Upper lobe of right lung (tissue), 1 donor: ENCODE measurements around the gene STAT6. TPM values are rescaled to one million over a fixed set of nuclear protein-coding genes. Genes with fewer than 3 reads are reported as not detected.

Source experiments
- ATAC-seq: fragments of 200-7000 bp; cut with Tn5 transposase; one replicate; pipeline ENCODE4 v1.9.1; 2020; ENCODE audit warnings: mild to moderate bottlenecking, moderate library complexity
- DNase-seq: peaks from one replicate; pipeline ENCODE4 v3.0.0-alpha.2; 2020
- H3K27ac ChIP-seq: fragments of 200-600 bp; one replicate; pipeline ENCODE4 v1.8.0; 2022
- H3K27me3 ChIP-seq: fragments of 200-600 bp; one replicate; pipeline ENCODE4 v1.8.0; 2022; ENCODE audit warnings: mild to moderate bottlenecking
- H3K36me3 ChIP-seq: fragments of 200-600 bp; one replicate; pipeline ENCODE4 v1.8.0; 2022
- H3K4me1 ChIP-seq: fragments of 200-600 bp; one replicate; pipeline ENCODE4 v1.8.0; 2022
- H3K4me3 ChIP-seq: fragments of 200-600 bp; one replicate; pipeline ENCODE4 v1.8.0; 2022; ENCODE audit warnings: mild to moderate bottlenecking
- H3K9me3 ChIP-seq: fragments of 200-600 bp; one replicate; pipeline ENCODE4 v1.8.0; 2022
- CTCF ChIP-seq: fragments of 200-600 bp; IDR thresholded peaks from one replicate; pipeline ENCODE4 v1.8.0; 2022; ENCODE audit warnings: antibody characterized with exemption
- intact Hi-C: fragments of 100-400 bp; cut with DNase I; formaldehyde crosslinking; loops from one replicate; pipeline ENCODE4 v1.11.0; 2022
- total RNA-seq: library from RNA; stranded (reverse); fragmentation: NEBNext Ultra II Directional; extraction: Animal tissue kit (Norgen Biotek cat#: 25700); gene quantifications from one replicate; pipeline ENCODE4 v1.2.1, GENCODE V29; 2021
- donor health status: DM: no; HTN: yes; CAD: no; lungs with severe emphysema.

Gene STAT6
- total RNA-seq, 1 donor from 2014 or later: 230 TPM

DNA sequence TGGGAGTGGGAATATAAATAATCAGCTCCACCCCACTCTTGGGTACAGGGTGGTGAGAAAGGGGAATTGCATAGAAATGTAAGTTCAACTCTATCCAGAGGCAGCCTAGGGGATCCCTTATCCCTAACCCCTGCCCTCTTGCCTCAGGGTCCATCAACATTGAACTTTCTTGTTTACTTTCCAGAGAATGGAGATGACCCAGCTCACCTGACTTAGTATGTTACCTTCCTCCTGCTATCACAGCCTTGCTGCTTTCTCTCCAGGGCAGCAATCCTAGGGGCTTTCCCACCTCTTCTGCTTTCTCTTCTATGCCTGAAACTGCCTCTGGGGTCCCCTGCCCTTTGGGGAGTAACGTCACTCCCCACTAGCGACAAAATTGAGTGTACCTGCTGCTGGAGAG, 19.8 kb upstream of the STAT6 start:
- no peaks in the 10 kb centered on the region for H3K27me3 ChIP-seq
- H3K4me3 ChIP-seq: peak overlapping the region; percentile 83
- intact Hi-C loops: loop anchor here (5.0 kb wide), 1 partner anchor 46 kb away; no protein-coding TSS in a partner anchor
- H3K9me3 ChIP-seq: no peaks in the 10 kb centered on the region
- no peak for TF ChIP-seq CTCF
- no peak for ATAC-seq
- H3K36me3 ChIP-seq: no peaks in the 10 kb centered on the region
- peaks cover 32% of the 10 kb centered on the region for H3K4me1 ChIP-seq
- peak overlapping the region; percentile 92 for H3K27ac ChIP-seq
- no peak for DNase-seq

DNA sequence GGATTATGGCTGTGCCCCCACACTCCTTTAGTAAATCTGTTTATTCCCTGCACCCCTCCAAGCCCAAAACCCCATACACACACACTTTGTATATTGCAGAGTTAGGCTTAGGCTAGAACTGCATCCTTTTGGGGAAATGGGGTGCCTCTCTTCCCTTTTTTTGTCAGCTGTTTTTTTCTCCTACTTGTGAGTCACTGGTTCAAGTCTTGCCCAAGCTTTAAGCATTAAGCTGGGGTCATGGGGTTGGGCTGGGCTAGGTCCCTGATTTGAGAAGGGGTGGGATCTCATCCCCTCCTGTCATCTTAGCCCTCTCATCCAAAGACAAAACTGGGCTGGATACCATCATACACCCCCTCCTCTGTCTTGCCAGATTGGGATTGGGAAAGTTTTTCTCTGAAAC, 18.7 kb upstream of the STAT6 start:
- H3K27ac ChIP-seq: peak overlapping the region; percentile 92
- intact Hi-C loops: loop anchor here (5.0 kb wide), 1 partner anchor 47 kb away; no protein-coding TSS in a partner anchor
- H3K9me3 ChIP-seq: no peaks in the 10 kb centered on the region
- peak overlapping the region; percentile 83 for H3K4me3 ChIP-seq
- no peak for TF ChIP-seq CTCF
- peaks cover 29% of the 10 kb centered on the region for H3K4me1 ChIP-seq
- H3K36me3 ChIP-seq: no peaks in the 10 kb centered on the region
- DNase-seq: no peak
- ATAC-seq: peak; percentile 18
- no peaks in the 10 kb centered on the region for H3K27me3 ChIP-seq

DNA sequence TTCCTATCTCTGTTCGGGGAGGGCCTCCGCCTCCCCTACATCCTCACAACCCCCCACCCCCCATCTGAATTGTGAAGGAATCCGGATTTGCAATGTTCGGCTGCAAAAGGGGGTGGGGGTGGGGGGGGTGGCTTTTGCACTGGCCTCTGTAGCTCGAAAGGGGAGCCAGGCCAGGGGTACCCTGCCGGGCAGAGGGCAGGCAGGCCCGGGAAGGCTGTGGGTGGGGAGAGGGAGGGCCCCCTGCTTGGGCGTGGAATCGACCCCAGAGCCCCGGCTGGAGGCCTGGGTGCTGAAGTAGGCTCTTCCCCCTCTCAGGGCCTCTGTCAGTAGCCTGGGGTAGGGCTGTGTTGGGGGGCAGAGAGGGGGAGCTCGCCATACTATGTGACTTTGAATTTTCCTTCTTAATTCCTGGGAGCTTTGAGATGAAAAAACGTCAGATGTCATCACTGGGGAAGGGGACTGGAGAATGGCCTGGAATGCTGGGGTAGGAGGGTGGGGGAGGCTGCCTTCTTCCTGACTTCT, 18.2 kb upstream of the STAT6 start:
- Histone ChIP-seq H3K4me1 (peaks cover 28% of the 10 kb centered on the region), H3K27me3 (no peaks in the 10 kb centered on the region), H3K36me3 (no peaks in the 10 kb centered on the region), H3K4me3 (peak overlapping the region; percentile 83), H3K27ac (peak overlapping the region; percentile 92), H3K9me3 (no peaks in the 10 kb centered on the region)
- ATAC-seq (no peak), DNase-seq (no peak)
- TF ChIP-seq CTCF: no peak
- intact Hi-C loops: no loop called here

DNA sequence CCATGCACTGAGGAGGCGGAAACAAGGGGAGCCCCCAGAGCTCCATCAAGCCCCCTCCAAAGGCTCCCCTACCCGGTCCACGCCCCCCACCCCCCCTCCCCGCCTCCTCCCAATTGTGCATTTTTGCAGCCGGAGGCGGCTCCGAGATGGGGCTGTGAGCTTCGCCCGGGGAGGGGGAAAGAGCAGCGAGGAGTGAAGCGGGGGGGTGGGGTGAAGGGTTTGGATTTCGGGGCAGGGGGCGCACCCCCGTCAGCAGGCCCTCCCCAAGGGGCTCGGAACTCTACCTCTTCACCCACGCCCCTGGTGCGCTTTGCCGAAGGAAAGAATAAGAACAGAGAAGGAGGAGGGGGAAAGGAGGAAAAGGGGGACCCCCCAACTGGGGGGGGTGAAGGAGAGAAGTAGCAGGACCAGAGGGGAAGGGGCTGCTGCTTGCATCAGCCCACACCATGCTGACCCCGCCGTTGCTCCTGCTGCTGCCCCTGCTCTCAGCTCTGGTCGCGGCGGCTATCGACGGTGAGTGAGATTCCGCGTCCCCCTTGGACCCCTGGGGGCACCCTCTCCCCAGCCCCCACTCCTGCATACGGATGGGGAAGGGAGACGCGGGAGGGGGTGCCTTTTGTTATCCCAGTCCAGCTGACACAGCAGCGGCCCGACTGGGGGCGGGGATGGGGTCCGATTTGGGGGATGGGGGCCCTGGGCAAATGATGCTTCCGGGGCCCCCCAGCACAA, 17.5 kb upstream of the STAT6 start:
- H3K27ac ChIP-seq: peak overlapping the region; percentile 92
- DNase-seq: no peak
- no peaks in the 10 kb centered on the region for H3K27me3 ChIP-seq
- no peak for TF ChIP-seq CTCF
- peak overlapping the region; percentile 83 for H3K4me3 ChIP-seq
- no peaks in the 10 kb centered on the region for H3K9me3 ChIP-seq
- H3K4me1 ChIP-seq: peaks cover 22% of the 10 kb centered on the region
- no peaks in the 10 kb centered on the region for H3K36me3 ChIP-seq
- intact Hi-C loops: no loop called here
- ATAC-seq: no peak

- Histone ChIP-seq H3K4me1 (peaks cover 21% of the 10 kb centered on the region), H3K27ac (peak within 1 kb of the TSS; percentile 92), H3K27me3 (no peaks in the 10 kb centered on the region), H3K36me3 (no peaks in the 10 kb centered on the region), H3K9me3 (no peaks in the 10 kb centered on the region), H3K4me3 (peak within 1 kb of the TSS; percentile 83)
- no peak for TF ChIP-seq CTCF
- DNase-seq: peak; percentile 93
- intact Hi-C loops: no loop called here
- ATAC-seq: peak; percentile 77
Observed at GRCh38 chr12:57127726-57128518, 16.8 kb upstream of the STAT6 start, which contains the start of gene LRP1. Gene LRP1 (plus strand): TSS chr12:57128483. CDS start chr12:57128965, 482 bp downstream.
